ENCODE data around the gene SPACDR. TPM values are rescaled to one million over a fixed set of nuclear protein-coding genes. Genes with fewer than 3 reads are reported as not detected.
"Not testable (repeated sequence)": the region's sequence is repeated elsewhere in the genome, so short reads cannot be mapped to it uniquely, and the experiment has no call there.

SPACDR gene
- total and polyA plus RNA-seq, 7 donors: 0.63 to 0.95 TPM; not detected in 5

DNA sequence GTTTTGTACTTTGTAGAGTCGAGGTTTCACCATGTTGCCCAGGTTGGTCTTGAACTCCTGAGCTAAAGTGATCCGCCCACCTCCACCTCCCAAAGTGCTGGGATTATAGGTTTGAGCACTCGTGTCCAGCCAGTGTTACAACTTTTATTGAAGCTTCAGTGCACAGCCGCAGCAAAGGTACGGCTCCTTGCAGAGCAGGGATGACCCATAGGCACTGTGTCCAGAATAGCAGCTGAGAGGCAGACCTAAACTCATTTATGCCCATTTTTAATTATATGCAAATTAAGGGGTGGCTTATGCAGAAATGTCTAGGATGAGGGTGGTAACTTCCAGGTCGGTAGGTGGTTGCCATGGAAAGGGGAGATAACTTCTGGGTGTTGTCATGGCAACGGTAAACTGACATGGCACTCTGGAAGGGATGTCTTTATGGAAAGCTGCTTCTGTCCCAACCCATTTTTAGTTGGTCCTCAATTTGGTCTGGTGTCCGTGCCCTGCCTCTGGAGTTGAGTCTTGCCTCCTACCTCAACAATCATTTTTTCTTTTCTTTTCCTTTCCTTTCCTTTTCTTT lies 42.4 kb upstream of the SPACDR start:
- no peak for DNase-seq
- intact Hi-C loops (cut with DNase I): no loop called here
- 60 to 70% methylated on average over 8 of the region's 8 CpGs for WGBS, 2 donors

DNA sequence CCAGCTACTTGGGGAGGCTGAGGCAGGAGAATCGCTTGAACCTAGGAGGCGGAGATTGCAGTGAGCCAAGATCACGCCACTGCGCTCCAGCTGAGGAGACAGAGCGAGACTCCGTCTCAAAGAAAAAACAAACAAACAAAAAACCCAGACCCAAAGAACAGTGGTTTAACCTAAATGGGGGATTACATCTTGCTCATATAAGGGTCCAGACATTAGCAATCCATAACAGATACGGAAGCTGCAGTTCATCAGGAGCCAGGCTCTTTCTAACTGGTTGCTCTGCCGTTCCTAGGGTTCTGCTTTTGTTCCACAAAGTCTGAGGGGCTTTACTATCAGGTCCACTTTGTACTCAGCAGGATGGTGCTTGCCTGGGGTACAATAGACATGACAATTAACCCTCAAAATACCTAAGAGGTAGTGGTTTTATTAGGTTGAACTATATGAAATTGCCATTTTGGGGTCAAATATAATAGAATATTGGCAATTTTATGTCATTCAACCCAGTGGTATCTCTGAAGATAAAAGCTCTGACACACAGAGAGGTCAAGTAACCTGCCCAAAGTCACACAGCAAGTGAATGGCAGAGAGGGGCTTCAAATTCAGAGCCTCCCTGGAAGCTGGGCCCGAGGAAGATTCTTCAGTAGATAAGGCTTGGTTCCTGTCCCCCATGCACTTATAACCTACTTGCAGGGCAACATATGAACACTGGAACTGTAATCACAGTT lies 41.0 kb upstream of the SPACDR start:
- Histone ChIP-seq H3K27me3 (peaks cover 0 to 6% (median 0%) of the 10 kb centered on the region in 3 donors), H3K27ac (no peak overlapping the region), H3K9me3 (no peaks in the 10 kb centered on the region), H3K4me3 (no peak overlapping the region), H3K4me1 (no peaks in the 10 kb centered on the region), H3K36me3 (no peaks in the 10 kb centered on the region)
- intact Hi-C loops (cut with DNase I): no loop called here
- DNase-seq: no peak
- TF ChIP-seq POLR2AphosphoS5 (IDR thresholded peaks at IDR 0.05) (no peak), EP300 (IDR thresholded peaks at IDR 0.05) (no peak), POLR2A (IDR thresholded peaks at IDR 0.05) (no peak)
- TF ChIP-seq, protein P1, sequence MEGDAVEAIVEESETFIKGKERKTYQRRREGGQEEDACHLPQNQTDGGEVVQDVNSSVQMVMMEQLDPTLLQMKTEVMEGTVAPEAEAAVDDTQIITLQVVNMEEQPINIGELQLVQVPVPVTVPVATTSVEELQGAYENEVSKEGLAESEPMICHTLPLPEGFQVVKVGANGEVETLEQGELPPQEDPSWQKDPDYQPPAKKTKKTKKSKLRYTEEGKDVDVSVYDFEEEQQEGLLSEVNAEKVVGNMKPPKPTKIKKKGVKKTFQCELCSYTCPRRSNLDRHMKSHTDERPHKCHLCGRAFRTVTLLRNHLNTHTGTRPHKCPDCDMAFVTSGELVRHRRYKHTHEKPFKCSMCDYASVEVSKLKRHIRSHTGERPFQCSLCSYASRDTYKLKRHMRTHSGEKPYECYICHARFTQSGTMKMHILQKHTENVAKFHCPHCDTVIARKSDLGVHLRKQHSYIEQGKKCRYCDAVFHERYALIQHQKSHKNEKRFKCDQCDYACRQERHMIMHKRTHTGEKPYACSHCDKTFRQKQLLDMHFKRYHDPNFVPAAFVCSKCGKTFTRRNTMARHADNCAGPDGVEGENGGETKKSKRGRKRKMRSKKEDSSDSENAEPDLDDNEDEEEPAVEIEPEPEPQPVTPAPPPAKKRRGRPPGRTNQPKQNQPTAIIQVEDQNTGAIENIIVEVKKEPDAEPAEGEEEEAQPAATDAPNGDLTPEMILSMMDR (IDR thresholded peaks at IDR 0.05): no peak
- WGBS, 2 donors: 93 to 94% methylated on average over 9 of the region's 9 CpGs

More for the DNA sequence above, 42.4 kb upstream of the SPACDR start:
- Histone ChIP-seq H3K4me3 (no peak overlapping the region), H3K4me1 (no peaks in the 10 kb centered on the region), H3K36me3 (no peaks in the 10 kb centered on the region), H3K9me3 (no peaks in the 10 kb centered on the region), H3K27ac (no peak overlapping the region), H3K27me3 (peaks cover 0 to 6% (median 0%) of the 10 kb centered on the region in 3 donors)
- TF ChIP-seq, protein P1 (IDR thresholded peaks at IDR 0.05): no peak

DNA sequence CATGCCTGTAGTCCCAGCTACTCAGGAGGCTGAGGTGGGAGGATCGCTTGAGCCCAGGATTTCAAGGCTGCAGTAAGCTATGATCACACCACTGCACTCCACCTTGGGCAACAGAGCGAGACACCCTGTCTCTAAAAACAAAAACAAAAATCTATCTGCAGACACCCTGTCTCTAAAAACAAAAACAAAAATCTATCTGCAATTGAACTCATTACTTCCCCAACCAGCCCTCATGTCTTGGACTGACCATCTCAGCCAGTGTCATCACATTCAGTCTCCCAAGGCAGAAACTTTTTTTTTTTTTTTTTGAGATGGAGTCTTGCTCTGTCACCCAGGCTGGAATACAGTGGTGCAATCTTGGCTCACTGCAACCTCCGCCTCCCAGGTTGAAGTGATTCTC lies 40.0 kb upstream of the SPACDR start:
- H3K4me1 ChIP-seq; DNase-seq; H3K27ac ChIP-seq; H3K27me3 ChIP-seq; H3K4me3 ChIP-seq; H3K36me3 ChIP-seq; H3K9me3 ChIP-seq; intact Hi-C loops (cut with DNase I): not testable (repeated sequence)
- WGBS, 2 donors: 95% methylated on average over 3 of the region's 3 CpGs

DNA sequence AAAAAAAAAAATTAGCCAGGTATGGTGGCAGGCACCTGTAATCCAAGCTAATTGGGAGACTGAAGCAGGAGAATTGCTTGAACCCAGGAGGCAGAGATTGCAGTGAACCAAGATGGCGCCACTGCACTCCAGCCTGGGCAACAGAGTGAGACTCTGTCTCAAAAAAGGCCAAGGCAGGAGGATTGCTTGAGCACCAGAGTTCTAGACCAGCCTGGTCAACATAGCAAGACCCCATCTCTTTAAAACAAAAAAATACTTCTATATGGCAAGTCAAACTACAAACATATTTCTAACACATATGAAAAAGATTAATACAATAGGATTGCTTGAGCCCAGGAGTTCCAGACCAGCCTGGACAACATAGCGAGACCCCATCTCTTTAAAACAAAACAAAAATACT lies 36.7 kb upstream of the SPACDR start:
- WGBS, 2 donors: 94 to 95% methylated on average over 2 of the region's 2 CpGs
- DNase-seq; H3K9me3 ChIP-seq; H3K27ac ChIP-seq; intact Hi-C loops (cut with DNase I); H3K27me3 ChIP-seq; H3K36me3 ChIP-seq; H3K4me1 ChIP-seq; H3K4me3 ChIP-seq: not testable (repeated sequence)

DNA sequence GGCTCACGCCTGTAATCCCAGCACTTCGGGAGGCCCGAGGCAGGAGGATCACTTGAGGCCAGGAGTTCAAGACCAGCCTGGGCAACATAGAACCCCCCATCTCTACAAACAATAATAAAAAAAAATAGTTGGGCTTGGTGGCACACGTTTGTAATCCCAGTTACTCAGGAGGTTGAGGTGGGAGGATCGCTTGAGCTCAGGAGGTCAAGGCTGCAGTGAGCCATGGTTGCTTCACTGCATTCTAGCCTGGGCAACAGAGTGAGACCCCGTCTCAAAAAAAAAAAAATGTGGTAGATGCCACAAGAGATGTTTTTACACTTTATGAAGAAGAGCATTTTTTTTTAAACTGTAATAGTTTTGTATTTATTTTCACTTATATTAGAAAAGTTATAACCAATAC lies 32.4 kb upstream of the SPACDR start:
- H3K27ac ChIP-seq: no peak overlapping the region
- H3K9me3 ChIP-seq: no peaks in the 10 kb centered on the region
- 85 to 91% methylated on average over 6 of the region's 6 CpGs for WGBS, 2 donors
- peaks cover 0 to 13% (median 11%) of the 10 kb centered on the region in 4 donors for H3K4me1 ChIP-seq
- DNase-seq: no peak
- H3K27me3 ChIP-seq: peaks cover 0 to 10% (median 0%) of the 10 kb centered on the region in 3 donors
- intact Hi-C loops (cut with DNase I): no loop called here
- no peak overlapping the region for H3K4me3 ChIP-seq
- TF ChIP-seq EP300 (IDR thresholded peaks at IDR 0.05) (no peak), POLR2A (IDR thresholded peaks at IDR 0.05) (no peak), POLR2AphosphoS5 (IDR thresholded peaks at IDR 0.05) (no peak)
- TF ChIP-seq, protein P1 (IDR thresholded peaks at IDR 0.05): no peak
- H3K36me3 ChIP-seq: no peaks in the 10 kb centered on the region
